Stromal cell of bone marrow (primary cell): ENCODE results near the gene SORCS1.
"Not testable (repeated sequence)": the region's sequence is repeated elsewhere in the genome, so short reads cannot be mapped to it uniquely, and the experiment has no call there.

ENCODE experiments used
- DNase-seq: peaks from one replicate; pipeline ENCODE4 v3.0.0-alpha.2; 2012; ENCODE audit warnings: low read depth

SORCS1 gene

DNA sequence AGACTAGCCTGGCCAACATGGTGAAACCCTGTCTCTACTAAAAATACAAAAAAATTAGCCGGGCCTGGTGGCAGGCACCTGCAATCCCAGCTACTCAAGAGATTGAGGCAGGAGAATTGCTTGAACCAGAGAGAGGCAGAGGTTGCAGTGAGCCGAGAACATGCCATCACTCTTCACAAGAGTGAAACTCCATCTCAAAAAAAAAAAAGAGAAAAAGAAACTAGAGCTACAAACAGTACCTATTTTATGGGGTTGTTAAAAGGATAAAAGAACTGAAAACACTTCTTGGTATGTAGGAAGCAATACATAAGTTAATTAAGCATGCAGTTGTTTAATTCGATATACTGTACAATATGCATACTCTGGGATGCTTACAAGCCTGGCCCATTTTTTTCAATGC is 216.9 kb downstream of the SORCS1 start:
- no peak for DNase-seq

DNA sequence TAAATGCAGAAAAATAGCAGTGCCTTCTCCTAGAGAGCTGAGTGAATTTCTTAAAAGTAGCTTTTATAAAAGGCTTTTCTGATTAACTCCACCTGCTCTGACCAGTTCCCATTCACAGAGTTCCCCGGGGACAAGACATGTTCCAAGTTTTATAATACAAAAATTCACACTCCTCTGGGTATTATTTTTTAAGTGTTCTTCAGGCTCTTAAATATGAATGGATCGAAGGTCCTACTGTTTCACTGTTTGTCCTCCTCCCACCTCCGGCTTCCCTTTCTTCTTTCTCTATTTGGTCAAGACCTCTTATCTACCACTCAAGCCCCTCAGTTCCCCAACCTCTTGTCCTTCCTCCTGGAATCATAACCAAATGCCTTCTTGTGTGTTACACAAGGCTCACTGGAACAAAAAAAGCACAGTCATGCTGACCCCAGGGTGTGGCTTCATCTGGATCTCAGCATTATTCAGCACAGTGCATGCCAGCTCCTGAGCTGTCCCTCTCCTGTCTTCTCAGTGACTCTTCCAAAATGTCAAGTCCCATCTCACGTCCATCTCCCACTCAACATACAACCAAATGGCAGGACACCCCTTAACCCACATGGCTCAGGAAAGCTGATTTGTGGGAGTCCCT is 222.4 kb downstream of the SORCS1 start:
- no peak for DNase-seq

DNA sequence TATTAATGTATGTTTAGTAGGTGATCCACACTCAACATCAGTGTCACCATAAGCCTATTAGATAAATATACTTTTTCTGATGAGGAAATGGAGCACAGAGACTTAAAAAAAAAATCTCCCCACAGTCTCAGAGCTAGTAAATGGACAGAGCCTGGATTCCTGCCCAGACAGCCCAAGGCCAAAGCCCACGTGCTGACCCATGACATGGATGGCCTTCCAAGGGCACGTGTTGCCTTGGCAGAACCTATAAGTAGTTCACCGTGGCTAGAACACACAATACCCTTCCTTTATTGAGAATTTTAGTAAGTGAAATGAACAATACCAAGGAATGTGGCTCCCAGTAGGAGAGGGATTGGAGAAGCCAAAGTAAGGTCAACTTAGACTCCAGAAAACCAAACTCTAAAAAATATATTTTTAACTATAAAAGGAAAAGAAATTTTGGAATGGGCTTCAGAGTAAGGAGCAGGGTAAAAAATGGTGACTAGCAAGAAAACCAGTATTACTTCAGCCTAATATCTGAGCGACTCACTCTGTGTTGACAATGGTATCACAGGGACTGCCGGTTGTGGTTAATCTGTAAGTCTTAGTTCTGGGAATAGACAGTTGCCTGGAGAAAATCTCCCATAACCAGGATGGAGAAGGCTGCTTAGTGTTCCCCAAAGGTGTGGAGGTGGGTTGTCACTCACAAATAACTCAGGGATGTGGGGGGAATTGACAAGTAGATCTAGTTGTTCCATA is 223.0 kb downstream of the SORCS1 start:
- DNase-seq, result no peak

DNA sequence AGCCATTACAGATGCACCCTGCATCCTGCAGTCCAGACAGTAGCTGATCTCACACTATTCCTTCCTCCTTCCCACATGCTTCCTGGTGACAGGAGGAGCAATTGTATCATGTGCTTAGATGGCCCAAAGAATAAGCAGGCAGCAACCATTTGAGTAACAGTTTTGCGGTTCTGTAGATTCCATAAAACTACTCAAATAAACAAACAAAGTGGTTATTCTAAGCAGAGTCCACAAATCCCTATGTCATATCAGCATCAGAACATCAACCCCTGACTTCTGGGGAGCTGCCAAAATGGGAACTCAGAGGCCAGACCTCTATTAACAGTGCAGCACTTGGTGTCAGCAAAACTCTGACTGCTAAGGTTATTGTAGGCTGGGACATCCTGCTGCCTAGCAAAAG is 226.0 kb downstream of the SORCS1 start:
- DNase-seq, result no peak

DNA sequence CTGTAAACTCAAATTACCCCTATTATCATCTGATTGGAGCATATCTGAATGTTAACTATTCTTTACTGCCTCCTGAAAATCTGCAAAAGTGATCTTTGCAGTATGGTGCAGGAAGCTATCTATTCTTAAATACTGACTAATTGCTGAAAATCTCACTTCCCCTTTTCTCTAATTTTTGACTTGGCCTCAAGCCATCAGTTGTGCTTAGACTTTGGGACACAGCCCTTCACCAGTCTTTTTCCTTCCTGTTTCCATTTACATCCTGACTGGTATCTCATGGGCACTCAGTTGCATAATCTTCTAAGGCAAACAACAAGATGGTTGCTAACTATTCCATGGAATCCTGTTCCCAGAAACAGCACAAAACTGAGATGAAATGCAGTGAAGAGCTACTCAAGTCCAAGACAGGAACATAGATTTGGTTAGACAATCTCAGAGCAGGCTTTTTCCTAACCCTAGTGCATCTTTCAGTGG is 228.5 kb downstream of the SORCS1 start:
- DNase-seq, result no peak

- DNase-seq, result no peak
Observed at GRCh38 chr10:106931853-106932249, 232.7 kb downstream of the SORCS1 start.

DNA sequence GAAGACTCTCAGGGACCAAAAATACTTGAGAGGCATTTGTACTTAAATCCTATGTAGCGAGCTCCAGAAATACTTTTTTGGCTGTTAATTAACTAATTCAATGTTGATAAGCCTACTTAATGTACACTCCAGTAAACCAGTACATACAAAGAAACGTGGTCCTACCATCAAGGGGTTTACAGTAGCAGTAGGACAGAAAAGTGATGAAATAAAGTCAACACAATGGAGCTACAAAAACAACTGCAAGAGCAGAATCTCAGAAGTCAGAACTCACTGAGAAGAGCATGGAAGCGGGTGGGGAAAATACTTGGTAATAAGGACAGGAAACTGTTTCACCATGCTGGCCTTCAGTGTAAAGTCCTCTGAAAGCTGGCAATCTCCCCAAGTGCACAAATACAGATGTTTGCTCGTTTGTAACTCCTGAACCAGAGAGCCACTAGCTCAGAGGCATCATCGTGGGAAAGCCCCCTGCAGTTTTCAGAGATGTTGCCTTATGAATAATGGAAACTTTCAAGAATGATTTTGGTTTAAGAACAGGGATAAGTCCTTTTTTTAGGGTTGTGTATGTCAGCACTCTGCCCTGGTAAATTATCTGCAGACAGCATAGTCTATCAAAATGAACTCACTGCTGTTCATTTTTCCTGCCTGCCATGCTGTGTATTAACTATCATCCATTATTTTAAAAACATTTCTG is 233.2 kb downstream of the SORCS1 start:
- no peak for DNase-seq

GRCh38 chr10:106930751-106931150 is 233.8 kb downstream of the SORCS1 start:
- DNase-seq, result no peak

GRCh38 chr10:106929291-106929895 is 235.1 kb downstream of the SORCS1 start:
- DNase-seq, result no peak

GRCh38 chr10:106928151-106928550 is 236.4 kb downstream of the SORCS1 start:
- DNase-seq, result not testable (repeated sequence)

- DNase-seq, result no peak
Observed at GRCh38 chr10:106925191-106925590, 239.3 kb downstream of the SORCS1 start.

GRCh38 chr10:106920538-106920937 is 244.0 kb downstream of the SORCS1 start:
- no peak for DNase-seq

DNA sequence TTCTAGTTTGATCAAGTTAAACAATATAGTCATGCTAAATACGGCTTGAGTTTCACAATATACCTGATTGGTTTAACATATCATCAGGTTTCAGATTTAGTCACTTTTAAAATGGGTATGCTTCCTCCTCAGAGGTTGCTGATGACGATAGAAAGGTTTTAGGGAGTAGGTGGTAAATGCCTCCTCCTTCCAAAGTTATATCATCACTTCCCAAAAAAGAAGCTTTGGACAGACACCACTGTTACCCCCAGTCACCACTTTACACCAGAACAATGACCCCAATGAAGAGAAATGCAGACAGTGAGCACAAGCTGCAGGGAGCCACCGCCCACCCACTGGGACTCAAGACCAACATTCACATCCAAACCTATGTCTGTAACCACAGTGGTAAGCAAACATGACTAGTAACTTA is 244.6 kb downstream of the SORCS1 start:
- no peak for DNase-seq

DNA sequence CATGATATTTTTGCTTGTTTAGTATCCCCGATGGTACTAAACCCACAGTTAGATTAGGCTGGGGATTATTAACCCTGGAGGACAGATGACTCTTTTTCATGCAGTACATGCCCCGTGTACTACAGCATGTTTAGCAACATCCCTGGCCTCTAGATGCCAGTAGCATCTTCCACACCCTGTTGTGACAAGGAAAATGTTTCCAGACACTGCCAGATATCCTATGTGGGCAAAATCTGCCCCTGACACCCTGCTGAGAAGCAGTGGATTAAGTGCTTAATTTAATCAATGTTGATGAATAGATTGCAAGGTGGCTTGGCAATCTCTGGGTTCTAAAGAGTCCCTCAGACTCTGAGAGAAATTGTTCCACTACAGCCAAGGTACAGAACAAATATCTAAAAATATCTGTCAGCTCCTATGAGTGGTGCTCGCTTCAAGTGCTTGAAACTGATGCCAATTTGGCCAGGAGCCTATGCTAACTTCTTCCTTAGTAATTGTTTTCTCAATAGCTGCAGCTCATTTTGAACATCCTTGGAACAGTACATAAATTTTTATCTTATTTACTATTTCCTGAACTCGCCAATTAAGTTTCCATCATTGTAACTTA is 247.0 kb downstream of the SORCS1 start:
- no peak for DNase-seq

GRCh38 chr10:106914016-106914415 is 250.5 kb downstream of the SORCS1 start:
- DNase-seq, result no peak

- DNase-seq, result no peak
Observed at GRCh38 chr10:106913348-106913747, 251.2 kb downstream of the SORCS1 start.

GRCh38 chr10:106911096-106911495 is 253.4 kb downstream of the SORCS1 start:
- no peak for DNase-seq

DNA sequence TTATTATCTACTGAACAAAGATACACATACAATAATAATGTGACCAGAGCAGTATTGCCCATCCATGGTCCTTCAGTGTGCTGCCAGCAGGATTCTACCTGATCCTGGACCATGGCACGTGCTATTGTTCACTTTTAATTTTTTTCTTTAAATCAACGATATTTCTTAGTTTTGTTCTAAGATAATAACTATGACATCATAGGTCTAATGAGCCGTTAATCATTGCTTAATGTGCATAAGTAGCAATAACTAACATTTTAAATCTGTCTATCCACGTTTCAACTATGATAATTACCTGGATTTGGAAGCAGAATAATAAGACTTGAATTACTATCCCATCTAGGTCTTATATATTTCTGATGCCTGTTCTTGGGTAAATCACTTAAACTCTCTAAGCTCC is 253.8 kb downstream of the SORCS1 start:
- no peak for DNase-seq

GRCh38 chr10:106908225-106908624 is 256.3 kb downstream of the SORCS1 start:
- DNase-seq, result no peak

GRCh38 chr10:106904209-106904608 is 260.3 kb downstream of the SORCS1 start:
- DNase-seq, result no peak

- no peak for DNase-seq
Observed at GRCh38 chr10:106903180-106903579, 261.3 kb downstream of the SORCS1 start.

DNA sequence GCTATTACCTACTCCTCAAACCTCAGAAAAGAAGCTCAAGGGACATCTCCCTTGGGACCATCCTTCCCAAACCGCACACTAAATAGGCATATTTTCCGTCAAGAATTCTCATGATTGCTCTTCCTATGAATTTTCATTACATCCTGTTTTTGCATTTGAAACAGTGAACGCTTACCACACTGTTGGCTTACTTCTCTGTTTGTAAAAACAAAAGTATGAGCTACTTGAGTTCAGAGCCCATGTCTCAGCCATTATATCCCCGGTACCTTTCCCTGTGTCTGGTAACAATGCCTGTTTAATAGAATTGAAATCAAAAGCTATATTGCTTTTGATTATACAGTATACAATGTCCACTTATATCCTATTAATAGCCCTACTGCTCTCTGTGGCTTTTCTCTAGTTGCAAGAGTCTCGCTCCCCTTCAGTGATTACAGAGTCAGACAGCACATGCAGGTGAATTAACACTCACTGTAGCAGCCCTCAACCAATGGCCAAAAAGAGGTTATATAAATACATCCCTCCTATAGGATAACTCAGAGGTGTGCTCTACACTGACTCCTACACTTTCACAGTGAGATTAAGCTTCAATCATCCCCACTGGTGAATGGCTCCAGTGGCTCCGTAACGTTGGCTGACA is 264.4 kb downstream of the SORCS1 start:
- no peak for DNase-seq
